Neuron (in vitro differentiated cells): ENCODE data around the gene SLC39A13.

Experiments
- H2AFZ ChIP-seq: one replicate; pipeline ENCODE4 v1.6.1; 2013; ENCODE audit warnings: low read depth, mild to moderate bottlenecking, inconsistent platforms, low read length, moderate library complexity
- H3K27me3 ChIP-seq: one replicate; pipeline ENCODE4 v1.6.1; 2013; ENCODE audit warnings: low read length; ENCODE audit not compliant: insufficient read depth
- H3K36me3 ChIP-seq: one replicate; pipeline ENCODE4 v1.6.1; 2013; ENCODE audit warnings: low read length; ENCODE audit not compliant: insufficient read depth
- H3K4me1 ChIP-seq: one replicate; pipeline ENCODE4 v1.6.1; 2013; ENCODE audit warnings: low read length; ENCODE audit not compliant: insufficient read depth
- H3K4me3 ChIP-seq: 2 replicates; pipeline ENCODE4 v1.5.1; 2013; ENCODE audit warnings: mild to moderate bottlenecking, low read length, moderate library complexity
- H3K9me3 ChIP-seq: one replicate; pipeline ENCODE4 v1.6.1; 2013; ENCODE audit warnings: low read length

Gene SLC39A13

DNA sequence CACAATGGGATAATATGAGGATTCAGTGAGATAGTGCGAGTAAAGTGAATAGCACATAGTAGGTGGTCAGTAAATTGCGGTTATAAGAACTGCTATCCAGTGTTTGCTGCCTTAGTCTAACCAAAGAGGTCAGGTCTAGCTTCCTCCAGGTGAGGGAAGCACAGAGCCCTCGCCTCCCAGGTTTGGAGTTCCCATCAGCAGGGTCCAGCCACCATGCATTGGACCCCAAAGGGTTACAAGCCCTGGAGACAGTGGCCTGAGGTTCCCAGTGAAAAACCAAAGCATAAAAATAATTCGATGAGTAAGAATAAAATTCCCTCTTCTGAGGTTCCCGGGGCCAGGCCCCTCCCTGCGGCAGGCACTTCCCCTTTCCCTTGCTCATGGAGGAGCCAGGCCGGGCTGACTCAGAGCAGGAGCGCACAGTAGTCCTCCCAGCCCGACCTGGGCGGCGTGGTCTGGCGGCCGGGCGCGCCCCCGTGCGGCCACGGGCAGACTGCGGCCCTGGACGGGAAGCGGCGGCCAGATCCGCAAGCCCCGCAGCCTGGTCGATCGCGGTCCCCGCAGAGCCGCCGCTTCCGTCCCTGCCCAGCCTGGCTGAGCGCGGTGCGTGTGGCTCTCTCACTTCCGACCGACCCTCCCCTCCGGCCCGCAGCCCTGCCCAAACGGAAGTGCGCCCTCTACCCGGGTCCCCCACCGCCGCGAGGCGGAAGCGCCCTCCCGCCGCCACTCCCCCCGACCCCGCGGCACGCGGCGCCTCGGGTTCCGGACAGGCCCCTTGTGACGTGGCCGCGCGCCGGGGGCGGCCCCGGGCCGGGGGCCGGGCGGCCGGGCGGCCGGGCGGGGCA lies at the start of gene SLC39A13:
Gene SLC39A13, plus strand, starts transcription at position 845 of the 845 bp plus-strand sequence. CDS start 1,505 bp downstream, outside the sequence.
- H3K4me3 ChIP-seq, result peak within 1 kb of the TSS; percentile 86
- no peaks in the 10 kb centered on the region for H3K9me3 ChIP-seq
- peaks cover 6% of the 10 kb centered on the region for H3K36me3 ChIP-seq
- peaks cover 15% of the 10 kb centered on the region for H3K4me1 ChIP-seq
- peak within 1 kb of the TSS; percentile 89 for H2AFZ ChIP-seq
- no peaks in the 10 kb centered on the region for H3K27me3 ChIP-seq

DNA sequence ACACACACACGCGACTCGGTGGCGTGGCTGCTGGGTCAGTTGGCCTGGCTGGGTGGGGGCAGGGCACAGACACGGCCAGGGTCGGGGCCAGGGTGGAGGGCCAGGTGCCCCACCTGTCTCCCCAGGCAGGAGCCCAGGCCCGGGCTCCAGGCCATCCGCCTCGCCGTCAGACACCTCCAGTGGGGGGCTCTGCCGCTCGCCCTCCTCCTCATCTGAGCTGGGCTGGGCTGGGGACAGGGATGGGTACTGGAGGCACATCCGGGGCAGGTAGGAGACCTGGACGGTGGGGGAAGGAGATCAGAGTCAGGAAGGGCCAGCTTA lies 49.7 kb upstream of the SLC39A13 start:
- Histone ChIP-seq H3K4me3 (no peak overlapping the region), H2AFZ (no peak overlapping the region), H3K4me1 (no peaks in the 10 kb centered on the region), H3K36me3 (no peaks in the 10 kb centered on the region), H3K9me3 (no peaks in the 10 kb centered on the region), H3K27me3 (no peaks in the 10 kb centered on the region)

DNA sequence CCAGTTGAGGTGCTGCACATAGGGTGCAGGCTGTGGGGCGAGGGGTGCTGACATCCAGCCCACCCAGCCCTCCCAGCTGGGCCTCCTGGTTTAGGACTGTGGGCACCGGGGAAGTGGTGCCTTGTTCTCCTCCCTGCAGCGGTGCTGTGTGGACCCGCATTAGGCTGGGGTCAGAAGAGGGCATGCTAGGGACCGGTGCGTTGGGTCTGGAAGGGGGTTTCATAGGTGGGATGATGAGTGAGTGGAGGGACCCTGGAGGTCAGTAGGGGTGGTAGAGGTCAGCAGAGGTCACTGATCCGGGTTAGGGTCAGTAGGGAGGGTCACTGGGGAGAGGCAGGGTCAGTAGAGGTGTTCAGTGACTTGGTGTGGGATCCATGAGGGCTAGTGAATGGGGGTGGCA lies 49.2 kb upstream of the SLC39A13 start:
- no peaks in the 10 kb centered on the region for H3K27me3 ChIP-seq
- no peaks in the 10 kb centered on the region for H3K9me3 ChIP-seq
- H3K4me3 ChIP-seq, result no peak overlapping the region
- no peaks in the 10 kb centered on the region for H3K36me3 ChIP-seq
- no peaks in the 10 kb centered on the region for H3K4me1 ChIP-seq
- no peak overlapping the region for H2AFZ ChIP-seq

DNA sequence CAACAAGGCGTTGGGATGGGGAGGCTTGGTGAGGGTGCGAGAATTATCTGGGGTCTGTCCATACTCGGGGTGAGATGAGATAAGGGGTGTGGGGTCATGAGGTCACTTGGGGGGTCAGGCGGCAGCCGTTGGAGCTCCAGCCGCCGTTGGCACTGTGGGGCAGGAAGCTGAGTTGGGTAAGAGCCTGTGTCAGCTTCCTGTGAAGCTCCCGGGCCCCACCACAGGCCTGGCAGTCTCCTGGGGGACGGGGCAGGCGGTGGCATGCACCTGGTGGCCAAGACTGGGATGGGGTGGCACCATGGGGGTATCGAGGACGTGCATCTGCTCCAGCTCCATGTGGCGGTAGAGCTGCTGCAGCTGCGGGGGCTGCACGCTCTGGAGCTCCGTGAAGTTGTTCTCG lies 48.8 kb upstream of the SLC39A13 start:
- no peaks in the 10 kb centered on the region for H3K36me3 ChIP-seq
- H2AFZ ChIP-seq, result no peak overlapping the region
- H3K4me1 ChIP-seq, result no peaks in the 10 kb centered on the region
- H3K9me3 ChIP-seq, result no peaks in the 10 kb centered on the region
- H3K27me3 ChIP-seq, result no peaks in the 10 kb centered on the region
- H3K4me3 ChIP-seq, result no peak overlapping the region

DNA sequence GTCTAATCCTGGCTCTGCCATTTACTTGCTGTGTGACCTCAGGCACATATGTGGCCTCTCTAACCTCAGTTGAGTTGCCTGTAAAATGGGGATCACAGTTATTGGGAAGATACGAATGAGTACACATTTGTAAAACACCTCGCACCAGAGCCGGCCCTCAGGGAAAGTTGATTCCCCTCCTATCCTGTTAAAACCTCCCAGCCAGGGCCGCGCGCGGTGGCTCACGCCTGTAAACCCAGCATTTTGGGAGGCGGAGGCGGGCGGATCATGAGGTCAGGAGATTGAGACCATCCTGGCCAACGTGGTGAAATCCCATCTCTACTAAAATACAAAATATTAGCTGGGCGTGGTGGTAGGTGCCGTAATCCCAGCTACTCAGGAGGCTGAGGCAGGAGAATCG lies 48.0 kb upstream of the SLC39A13 start:
- Histone ChIP-seq H3K4me3 (no peak overlapping the region), H3K9me3 (no peaks in the 10 kb centered on the region), H2AFZ (no peak overlapping the region), H3K27me3 (no peaks in the 10 kb centered on the region), H3K4me1 (no peaks in the 10 kb centered on the region), H3K36me3 (no peaks in the 10 kb centered on the region)

DNA sequence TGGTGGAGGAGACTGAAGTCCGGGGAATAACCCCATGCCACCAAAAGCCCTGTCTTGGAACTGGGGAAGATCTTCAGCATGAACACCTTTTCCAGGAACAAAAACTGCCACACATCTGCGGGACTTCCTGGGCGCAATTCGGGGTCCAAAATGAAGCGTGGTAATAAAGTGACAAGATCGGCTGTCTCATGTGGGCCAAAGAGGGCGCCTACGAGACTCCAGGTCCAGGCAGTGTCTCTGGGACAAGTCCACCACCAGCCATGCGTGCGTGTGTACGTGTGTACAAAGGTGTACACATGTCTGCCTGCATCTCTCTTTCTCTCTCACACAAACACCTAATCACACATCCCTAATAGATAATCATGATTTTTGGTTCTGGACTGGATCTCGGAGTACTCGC lies 47.0 kb upstream of the SLC39A13 start:
- H3K4me3 ChIP-seq, result no peak overlapping the region
- no peaks in the 10 kb centered on the region for H3K4me1 ChIP-seq
- no peaks in the 10 kb centered on the region for H3K27me3 ChIP-seq
- no peaks in the 10 kb centered on the region for H3K9me3 ChIP-seq
- H3K36me3 ChIP-seq, result no peaks in the 10 kb centered on the region
- H2AFZ ChIP-seq, result no peak overlapping the region

DNA sequence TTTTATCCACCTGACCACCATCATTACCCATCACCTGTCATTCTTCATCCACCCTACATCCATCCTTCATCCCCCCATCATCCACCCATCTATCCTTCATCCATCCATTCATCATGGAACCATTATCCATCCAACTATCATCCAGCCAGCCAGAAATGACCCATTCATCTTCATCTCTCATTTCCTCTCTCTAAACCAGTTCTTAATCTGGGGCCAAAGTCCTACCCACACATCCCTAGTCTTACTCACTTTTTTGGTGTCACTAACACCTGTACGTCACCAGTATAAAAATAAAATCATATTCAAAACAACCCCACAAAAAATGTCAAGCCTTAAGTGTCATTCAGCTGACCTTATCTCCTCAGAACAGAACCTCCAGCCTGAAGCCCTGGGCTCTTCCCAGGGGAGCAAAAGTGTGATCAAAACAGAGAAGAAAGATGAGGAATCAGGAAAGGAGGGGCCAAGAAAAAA lies 42.3 kb upstream of the SLC39A13 start:
- Histone ChIP-seq H3K4me1 (no peaks in the 10 kb centered on the region), H3K4me3 (no peak overlapping the region), H3K36me3 (no peaks in the 10 kb centered on the region), H3K9me3 (no peaks in the 10 kb centered on the region), H3K27me3 (peaks cover 3% of the 10 kb centered on the region), H2AFZ (no peak overlapping the region)

DNA sequence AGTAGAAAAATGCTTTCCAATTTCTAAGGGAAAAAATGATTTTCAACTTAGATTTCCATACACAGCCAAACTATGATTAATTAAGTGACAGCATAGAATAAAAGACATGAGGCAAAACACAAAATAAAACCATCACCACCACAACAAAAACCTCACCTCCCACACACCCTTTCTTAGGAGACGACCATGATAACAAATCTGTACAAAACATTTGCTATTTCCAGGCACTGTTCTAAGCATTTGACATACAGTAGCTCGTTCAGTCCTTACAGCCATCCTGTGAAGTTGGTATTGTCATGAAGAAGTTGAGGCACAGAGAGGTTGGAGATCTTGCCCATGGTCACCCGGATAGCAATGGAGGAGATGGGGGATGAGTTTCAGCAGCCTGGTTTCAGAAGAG lies 38.7 kb upstream of the SLC39A13 start:
- H3K9me3 ChIP-seq, result no peaks in the 10 kb centered on the region
- no peaks in the 10 kb centered on the region for H3K36me3 ChIP-seq
- H3K4me3 ChIP-seq, result no peak overlapping the region
- no peak overlapping the region for H2AFZ ChIP-seq
- H3K4me1 ChIP-seq, result no peaks in the 10 kb centered on the region
- peaks cover 3% of the 10 kb centered on the region for H3K27me3 ChIP-seq

DNA sequence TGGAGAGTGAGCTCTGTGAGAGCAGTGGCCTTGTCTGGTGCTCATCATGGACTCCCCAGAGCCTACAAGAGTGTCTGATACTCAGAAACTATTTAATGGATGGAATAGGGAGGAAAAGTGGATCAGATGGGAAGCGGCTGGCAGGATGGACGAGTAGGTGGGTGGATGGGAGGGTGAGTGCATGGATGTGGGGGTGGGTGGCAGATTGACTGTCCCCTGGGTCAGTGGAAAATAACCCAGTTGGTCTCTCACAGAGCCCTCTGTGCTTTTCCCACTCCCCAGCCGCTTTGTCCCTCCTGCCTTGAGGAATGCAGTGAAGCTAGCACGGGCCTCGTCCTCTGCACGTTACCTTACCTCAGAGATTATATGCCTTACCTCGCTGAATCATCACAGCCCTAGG lies 36.0 kb upstream of the SLC39A13 start:
- no peaks in the 10 kb centered on the region for H3K36me3 ChIP-seq
- H2AFZ ChIP-seq, result no peak overlapping the region
- peaks cover 3% of the 10 kb centered on the region for H3K27me3 ChIP-seq
- H3K4me3 ChIP-seq, result no peak overlapping the region
- H3K9me3 ChIP-seq, result no peaks in the 10 kb centered on the region
- H3K4me1 ChIP-seq, result no peaks in the 10 kb centered on the region

DNA sequence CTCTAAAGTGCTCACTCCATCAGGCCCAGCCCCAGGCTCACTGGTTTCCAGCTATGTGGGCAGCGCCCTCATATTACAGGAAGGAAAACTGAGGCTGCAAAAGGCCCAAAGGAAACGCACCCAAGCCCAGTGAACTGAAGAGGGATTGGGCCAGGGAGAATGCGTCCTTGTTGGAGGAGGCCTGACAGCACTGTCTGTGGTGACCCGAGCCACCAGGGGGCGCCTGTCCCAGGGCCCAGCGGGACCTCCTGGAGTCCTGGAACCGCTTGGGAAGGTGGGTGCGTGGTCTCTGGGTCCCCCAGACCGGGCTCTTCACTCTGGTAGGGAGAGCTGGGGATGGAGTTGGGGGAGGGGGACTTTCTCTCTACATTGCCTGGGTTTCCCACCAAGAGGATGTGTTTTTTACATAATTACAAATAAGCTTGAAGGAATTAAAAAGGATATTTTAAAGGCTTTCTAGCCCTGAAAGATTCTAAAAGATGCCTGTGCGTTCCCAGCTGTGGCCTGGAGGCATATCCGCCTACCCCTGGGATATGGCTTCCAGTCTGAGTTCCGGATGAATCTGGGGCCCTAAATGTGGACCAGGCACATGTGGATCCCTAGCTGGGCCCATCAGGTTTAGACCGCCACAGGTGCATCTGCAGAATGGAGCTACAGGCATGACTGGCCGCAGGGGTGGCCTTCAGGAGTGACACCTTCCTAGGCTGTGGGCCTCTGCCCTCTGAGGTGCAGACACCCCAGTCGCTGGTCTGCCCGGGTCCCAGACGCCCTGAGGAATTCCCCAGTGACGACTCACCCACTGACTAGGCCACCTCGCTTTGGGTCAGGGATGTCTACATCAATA lies 34.3 kb upstream of the SLC39A13 start:
- Histone ChIP-seq H2AFZ (no peak overlapping the region), H3K4me1 (no peaks in the 10 kb centered on the region), H3K9me3 (no peaks in the 10 kb centered on the region), H3K27me3 (peaks cover 2% of the 10 kb centered on the region), H3K4me3 (no peak overlapping the region), H3K36me3 (no peaks in the 10 kb centered on the region)

DNA sequence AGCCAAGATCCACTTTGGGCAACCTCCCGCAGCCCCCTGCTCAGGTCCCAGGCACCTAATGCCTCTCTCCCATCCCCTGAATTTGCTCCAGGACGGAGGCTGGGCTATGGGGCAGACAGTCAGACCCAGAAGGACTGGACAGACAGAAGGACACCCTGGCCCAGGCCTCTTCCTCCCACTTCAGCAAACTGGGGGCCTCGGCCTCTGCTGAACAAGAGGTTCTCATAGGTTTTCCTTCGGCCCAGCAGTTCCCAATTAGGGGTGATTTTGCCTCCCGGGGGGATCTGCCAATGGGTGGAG lies 33.7 kb upstream of the SLC39A13 start:
- H3K27me3 ChIP-seq, result no peaks in the 10 kb centered on the region
- no peaks in the 10 kb centered on the region for H3K36me3 ChIP-seq
- H3K4me3 ChIP-seq, result no peak overlapping the region
- H3K9me3 ChIP-seq, result no peaks in the 10 kb centered on the region
- H2AFZ ChIP-seq, result no peak overlapping the region
- no peaks in the 10 kb centered on the region for H3K4me1 ChIP-seq

DNA sequence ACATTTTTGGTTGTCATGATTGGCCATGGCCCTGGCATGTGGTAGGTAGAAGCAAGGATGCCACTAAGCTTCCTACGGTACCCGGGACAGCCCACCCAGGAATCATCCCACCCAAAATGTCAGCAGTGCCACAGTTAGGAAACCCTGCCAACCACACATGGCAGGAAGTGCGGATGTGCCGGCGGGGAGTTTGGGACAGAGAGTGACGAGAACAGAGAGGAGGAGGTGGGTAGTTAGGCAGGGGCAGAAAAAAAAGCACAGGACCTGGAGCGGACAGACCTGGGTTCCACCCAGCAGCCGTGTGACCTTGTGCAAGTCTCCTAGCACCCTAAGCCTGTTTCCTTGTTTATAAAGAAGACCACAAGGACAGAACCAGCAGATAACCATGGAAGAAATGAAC lies 33.4 kb upstream of the SLC39A13 start:
- no peaks in the 10 kb centered on the region for H3K36me3 ChIP-seq
- H2AFZ ChIP-seq, result no peak overlapping the region
- no peaks in the 10 kb centered on the region for H3K9me3 ChIP-seq
- H3K27me3 ChIP-seq, result no peaks in the 10 kb centered on the region
- no peaks in the 10 kb centered on the region for H3K4me1 ChIP-seq
- H3K4me3 ChIP-seq, result no peak overlapping the region

DNA sequence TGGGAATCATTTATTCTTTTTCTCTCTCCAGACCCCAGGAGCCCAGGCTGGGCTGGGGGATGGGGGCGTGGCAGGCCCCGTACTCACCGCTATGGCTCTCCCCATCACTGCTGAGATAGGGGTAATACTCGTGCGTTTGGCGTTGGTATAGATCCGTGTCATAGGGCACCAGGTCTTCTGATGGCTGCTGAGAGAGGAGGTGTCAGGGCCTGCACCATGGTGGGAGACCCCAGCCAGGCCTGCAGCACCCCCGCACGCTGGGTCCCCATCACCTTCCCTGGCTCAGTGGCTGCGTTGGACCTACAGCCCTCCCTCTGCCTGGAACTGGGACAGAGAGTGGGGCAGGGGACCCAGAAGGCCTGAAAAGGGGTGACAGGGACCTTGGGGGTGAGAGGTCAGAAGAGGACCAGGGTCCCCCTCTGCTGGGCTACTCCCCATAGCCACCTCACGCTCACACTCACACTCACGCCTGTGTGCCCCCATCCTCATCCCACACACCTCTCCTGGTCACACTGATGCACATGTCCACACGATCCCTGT lies 32.8 kb upstream of the SLC39A13 start:
- Histone ChIP-seq H3K9me3 (no peaks in the 10 kb centered on the region), H3K27me3 (no peaks in the 10 kb centered on the region)

More for the DNA sequence above, 32.8 kb upstream of the SLC39A13 start:
- Histone ChIP-seq H3K36me3 (no peaks in the 10 kb centered on the region), H2AFZ (no peak overlapping the region), H3K4me1 (no peaks in the 10 kb centered on the region), H3K4me3 (no peak overlapping the region)
